MCF 10A (cell line): ENCODE results near the gene INPP5E. TPM values are rescaled to one million over a fixed set of nuclear protein-coding genes. Genes with fewer than 3 reads are reported as not detected.

ENCODE experiments used
- BruUV-seq: library from RNA; stranded (reverse); fragments of 400-500 nt; replicated peaks from 2 replicates; lab custom pipeline; 2021; lab: Mats Ljungman, UMichigan
- CTCF ChIA-PET: fragments of 300-600 bp; sonication (Branson Sonifier 250); formaldehyde crosslinking; extraction: SDS; loops from one replicate; lab custom pipeline; 2021; ENCODE audit warnings: antibody characterized with exemption, inconsistent platforms; lab: Yijun Ruan, JAX
- POLR2A ChIA-PET: fragments of 300-600, 350-650 bp; sonication (Branson Sonifier 250); formaldehyde crosslinking; extraction: SDS; loops from one replicate; lab custom pipeline; 2020; ENCODE audit warnings: antibody characterized with exemption, inconsistent platforms; lab: Yijun Ruan, JAX
- DNase-seq: peaks from one replicate; pipeline ENCODE4 v3.0.0-alpha.2; 2018; ENCODE audit not compliant: unreplicated experiment
- H3K27ac Mint-ChIP-seq: one replicate; pipeline ENCODE4 v1.8.0; 2022; ENCODE audit warnings: mild to moderate bottlenecking, low read depth, mixed read lengths; ENCODE audit not compliant: unreplicated experiment
- H3K27me3 Mint-ChIP-seq: one replicate; pipeline ENCODE4 v1.8.0; 2022; ENCODE audit warnings: mixed read lengths; ENCODE audit not compliant: insufficient read depth, unreplicated experiment
- H3K36me3 Mint-ChIP-seq: one replicate; pipeline ENCODE4 v1.8.0; 2022; ENCODE audit warnings: mild to moderate bottlenecking, moderate library complexity, mixed read lengths; ENCODE audit not compliant: insufficient read depth, unreplicated experiment
- H3K4me1 Mint-ChIP-seq: one replicate; pipeline ENCODE4 v1.8.0; 2022; ENCODE audit warnings: mixed read lengths; ENCODE audit not compliant: insufficient read depth, unreplicated experiment
- H3K4me3 Mint-ChIP-seq: one replicate; pipeline ENCODE4 v1.8.0; 2022; ENCODE audit warnings: mild to moderate bottlenecking, moderate library complexity, mixed read lengths; ENCODE audit not compliant: unreplicated experiment
- H3K9me3 Mint-ChIP-seq: one replicate; pipeline ENCODE4 v1.8.0; 2022; ENCODE audit warnings: mixed read lengths; ENCODE audit not compliant: unreplicated experiment
- intact Hi-C: fragments of 100-400 bp; cut with micrococcal nuclease; formaldehyde crosslinking; loops from 2 replicates; pipeline ENCODE4 v1.14.1; 2022
- total RNA-seq: library from RNA; stranded (reverse); gene quantifications from 2 replicates; pipeline ENCODE4 v1.2.3, GENCODE V29; 2022
- TF ChIP-seq, protein P1 (sequence below): fragments of 200-600 bp; IDR thresholded peaks from one replicate; pipeline ENCODE4 v1.8.0; 2022; ENCODE audit warnings: antibody characterized with exemption, mild to moderate bottlenecking; ENCODE audit not compliant: unreplicated experiment

Gene INPP5E
- total RNA-seq, 1 experiment from 2014 or later: 16.3 TPM

GRCh38 chr9:136391737-136392537 lies 47.7 kb downstream of the INPP5E start:
- Mint-ChIP-seq H3K4me3 (no peak overlapping the region), H3K27me3 (no peaks in the 10 kb centered on the region), H3K9me3 (no peaks in the 10 kb centered on the region), H3K4me1 (no peaks in the 10 kb centered on the region), H3K36me3 (peaks cover 85% of the 10 kb centered on the region), H3K27ac (no peak overlapping the region)
- TF ChIP-seq, protein P1, sequence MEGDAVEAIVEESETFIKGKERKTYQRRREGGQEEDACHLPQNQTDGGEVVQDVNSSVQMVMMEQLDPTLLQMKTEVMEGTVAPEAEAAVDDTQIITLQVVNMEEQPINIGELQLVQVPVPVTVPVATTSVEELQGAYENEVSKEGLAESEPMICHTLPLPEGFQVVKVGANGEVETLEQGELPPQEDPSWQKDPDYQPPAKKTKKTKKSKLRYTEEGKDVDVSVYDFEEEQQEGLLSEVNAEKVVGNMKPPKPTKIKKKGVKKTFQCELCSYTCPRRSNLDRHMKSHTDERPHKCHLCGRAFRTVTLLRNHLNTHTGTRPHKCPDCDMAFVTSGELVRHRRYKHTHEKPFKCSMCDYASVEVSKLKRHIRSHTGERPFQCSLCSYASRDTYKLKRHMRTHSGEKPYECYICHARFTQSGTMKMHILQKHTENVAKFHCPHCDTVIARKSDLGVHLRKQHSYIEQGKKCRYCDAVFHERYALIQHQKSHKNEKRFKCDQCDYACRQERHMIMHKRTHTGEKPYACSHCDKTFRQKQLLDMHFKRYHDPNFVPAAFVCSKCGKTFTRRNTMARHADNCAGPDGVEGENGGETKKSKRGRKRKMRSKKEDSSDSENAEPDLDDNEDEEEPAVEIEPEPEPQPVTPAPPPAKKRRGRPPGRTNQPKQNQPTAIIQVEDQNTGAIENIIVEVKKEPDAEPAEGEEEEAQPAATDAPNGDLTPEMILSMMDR: no peak
- POLR2A ChIA-PET: interaction anchor here (0.6 kb wide), 2 partner anchors 18 to 175 kb away, joined by 3 read pairs; no protein-coding TSS in a partner anchor
- no TSS peak for BruUV-seq
- DNase-seq: no peak
- intact Hi-C loops: no loop called here
- CTCF ChIA-PET: interaction anchor here (0.5 to 2.0 kb wide), 3 partner anchors 8 to 468 kb away, joined by 3 to 5 read pairs (median 3); partner anchors contain the start of gene DNLZ

GRCh38 chr9:136389396-136389795 lies 50.2 kb downstream of the INPP5E start:
- H3K9me3 Mint-ChIP-seq: no peaks in the 10 kb centered on the region
- peaks cover 85% of the 10 kb centered on the region for H3K36me3 Mint-ChIP-seq
- TF ChIP-seq, protein P1: no peak
- H3K4me3 Mint-ChIP-seq: no peak overlapping the region
- ChIA-PET CTCF (interaction anchor here (0.6 to 2.4 kb wide), 7 partner anchors 11 to 283 kb away, joined by 3 to 9 read pairs (median 4); partner anchors contain the start of gene DNLZ), POLR2A (no interaction called here)
- no peaks in the 10 kb centered on the region for H3K27me3 Mint-ChIP-seq
- H3K4me1 Mint-ChIP-seq: no peaks in the 10 kb centered on the region
- no peak for DNase-seq
- BruUV-seq: no TSS peak
- intact Hi-C loops: no loop called here
- H3K27ac Mint-ChIP-seq: no peak overlapping the region

- Mint-ChIP-seq H3K27me3 (no peaks in the 10 kb centered on the region), H3K27ac (no peak overlapping the region), H3K4me3 (no peak overlapping the region), H3K36me3 (peaks cover 81% of the 10 kb centered on the region), H3K9me3 (no peaks in the 10 kb centered on the region), H3K4me1 (no peaks in the 10 kb centered on the region)
- intact Hi-C loops: no loop called here
- TF ChIP-seq, protein P1: no peak
- CTCF ChIA-PET: interaction anchor here (2.4 kb wide), 1 partner anchor 24 kb away, joined by 9 read pairs; the partner anchor contains the start of gene DNLZ
- POLR2A ChIA-PET: no interaction called here
- DNase-seq: no peak
- BruUV-seq: no TSS peak
Observed at GRCh38 chr9:136387217-136387616, 52.4 kb downstream of the INPP5E start.

- peaks cover 79% of the 10 kb centered on the region for H3K36me3 Mint-ChIP-seq
Observed at GRCh38 chr9:136386018-136386417, 53.6 kb downstream of the INPP5E start.

More at GRCh38 chr9:136386018-136386417, 53.6 kb downstream of the INPP5E start:
- DNase-seq: no peak
- intact Hi-C loops: no loop called here
- ChIA-PET POLR2A (no interaction called here), CTCF (interaction anchor here (1.3 kb wide), 1 partner anchor 23 kb away, joined by 4 read pairs; the partner anchor contains the start of gene DNLZ)
- Mint-ChIP-seq H3K27me3 (no peaks in the 10 kb centered on the region), H3K4me1 (no peaks in the 10 kb centered on the region), H3K9me3 (no peaks in the 10 kb centered on the region), H3K27ac (no peak overlapping the region), H3K4me3 (no peak overlapping the region)
- BruUV-seq: no TSS peak
- TF ChIP-seq, protein P1: no peak
